GM11168 (cell line): ENCODE measurements around the gene MTF2.

ENCODE experiments used
- in situ Hi-C: fragments of 300-500 bp; cut with MboI; formaldehyde crosslinking; loops from one replicate; pipeline ENCODE4 v1.12.0; 2022; ENCODE audit warnings: low sequenced_read_pairs; ENCODE audit not compliant: unreplicated experiment

The MTF2 gene

GRCh38 chr1:93178418-93178817 is 99.3 kb downstream of the MTF2 start:
- in situ Hi-C loops: no loop called here

GRCh38 chr1:93179886-93180722 is 101.0 kb downstream of the MTF2 start, which contains the start of gene TMED5:
TSS of gene TMED5 (minus strand) at chr1:93180413. CDS start at chr1:93180242, 171 bp downstream.
- in situ Hi-C loops: no loop called here

- in situ Hi-C loops: no loop called here
Observed at GRCh38 chr1:93180723-93181613, 101.9 kb downstream of the MTF2 start, which contains the start of gene CCDC18. TSS of gene CCDC18 (plus strand) at chr1:93180724. CDS start at chr1:93183362, 2,638 bp downstream.

GRCh38 chr1:93186667-93187066 is 107.6 kb downstream of the MTF2 start:
- in situ Hi-C loops: no loop called here
